IMR-90 (cell line): ENCODE results near the gene MORC1. TPM values are rescaled to one million over a fixed set of nuclear protein-coding genes. Genes with fewer than 3 reads are reported as not detected.

Source experiments
- ATAC-seq: fragments of 200-7000 bp; cut with Tn5 transposase; 2 replicates; pipeline ENCODE4 v1.9.1; 2020; ENCODE audit warnings: low read depth, mild to moderate bottlenecking, moderate library complexity
- BruUV-seq: library from RNA; stranded (reverse); fragments of 400-500 nt; replicated peaks from 2 replicates; lab custom pipeline; 2021; lab: Mats Ljungman, UMichigan
- CTCF ChIA-PET: fragments of 300-600 bp; formaldehyde crosslinking; extraction: SDS; loops from one replicate; lab custom pipeline; 2021; ENCODE audit warnings: antibody characterized with exemption; lab: Yijun Ruan, JAX
- POLR2A ChIA-PET: fragments of 300-600 bp; sonication (Branson Sonifier 250); formaldehyde crosslinking; loops from one replicate; lab custom pipeline; 2022; ENCODE audit warnings: antibody characterized with exemption; ENCODE audit not compliant: unreplicated experiment; lab: Charles Lee
- DNase-seq: peaks from one replicate; pipeline ENCODE4 v3.0.0; 2013
- H2AFZ ChIP-seq: replicated peaks from 2 replicates; pipeline ENCODE3; 2013; ENCODE audit warnings: low read length, mild to moderate bottlenecking; ENCODE audit not compliant: poor library complexity
- H2AK5ac ChIP-seq: 2 replicates; pipeline ENCODE4 v1.6.1; 2013; ENCODE audit warnings: low read depth, low read length, inconsistent platforms
- H2AK9ac ChIP-seq: replicated peaks from 2 replicates; pipeline ENCODE3; 2013; ENCODE audit warnings: mild to moderate bottlenecking, low read depth, low read length, moderate library complexity; ENCODE audit not compliant: poor library complexity
- H2BK120ac ChIP-seq: 2 replicates; pipeline ENCODE4 v1.6.1; 2013; ENCODE audit warnings: low read depth, low read length, inconsistent platforms
- H2BK15ac ChIP-seq: 3 replicates; pipeline ENCODE4 v1.6.1; 2013; ENCODE audit warnings: low read depth, low read length, inconsistent platforms
- H2BK20ac ChIP-seq: 2 replicates; pipeline ENCODE4 v1.6.1; 2013; ENCODE audit warnings: low read depth, mild to moderate bottlenecking, inconsistent platforms, low read length, moderate library complexity
- H2BK5ac ChIP-seq: 2 replicates; pipeline ENCODE4 v1.6.1; 2013; ENCODE audit warnings: mild to moderate bottlenecking, low read depth, low read length, inconsistent platforms; ENCODE audit not compliant: poor library complexity, severe bottlenecking
- H3K14ac ChIP-seq: replicated peaks from 2 replicates; pipeline ENCODE4 v1.6.1; 2013; ENCODE audit warnings: low read depth, low read length, inconsistent platforms
- H3K18ac ChIP-seq: 2 replicates; pipeline ENCODE4 v1.6.1; 2013; ENCODE audit warnings: low read depth, low read length, control low read depth
- H3K23ac ChIP-seq: 2 replicates; pipeline ENCODE4 v1.6.1; 2013; ENCODE audit warnings: low read depth, low read length, inconsistent platforms
- H3K27ac ChIP-seq: 2 replicates; pipeline ENCODE4 v1.5.1; 2013; ENCODE audit warnings: mild to moderate bottlenecking, control low read depth, low read length; ENCODE audit not compliant: insufficient read depth
- H3K27me3 ChIP-seq: 2 replicates; pipeline ENCODE4 v1.6.1; 2013; ENCODE audit warnings: low read length; ENCODE audit not compliant: control insufficient read depth, insufficient read depth
- H3K36me3 ChIP-seq: 2 replicates; pipeline ENCODE4 v1.6.1; 2013; ENCODE audit warnings: low read length, mixed read lengths; ENCODE audit not compliant: control insufficient read depth, insufficient read depth
- H3K4ac ChIP-seq: 2 replicates; pipeline ENCODE4 v1.6.1; 2013; ENCODE audit warnings: low read depth, low read length, inconsistent platforms
- H3K4me1 ChIP-seq: 2 replicates; pipeline ENCODE4 v1.6.1; 2013; ENCODE audit warnings: low read length, mixed read lengths; ENCODE audit not compliant: control insufficient read depth, insufficient read depth
- H3K4me2 ChIP-seq: 2 replicates; pipeline ENCODE4 v1.6.1; 2013; ENCODE audit warnings: low read depth, mild to moderate bottlenecking, control low read depth, low read length, moderate library complexity
- H3K4me3 ChIP-seq: 2 replicates; pipeline ENCODE4 v1.5.1; 2013; ENCODE audit warnings: low read depth, mild to moderate bottlenecking, control low read depth, low read length, moderate library complexity; ENCODE audit not compliant: insufficient read depth
- H3K56ac ChIP-seq: 2 replicates; pipeline ENCODE4 v1.6.1; 2013; ENCODE audit warnings: low read length, inconsistent platforms; ENCODE audit not compliant: insufficient read depth; ENCODE audit errors: extremely low read depth
- H3K79me1 ChIP-seq, 2 experiments: 2 replicates each; pipeline ENCODE4 v1.6.1; 2013; ENCODE audit warnings: low read length in 2 of 2, inconsistent platforms in 1 of 2, low read depth in 1 of 2
- H3K9ac ChIP-seq: 2 replicates; pipeline ENCODE4 v1.6.1; 2013; ENCODE audit warnings: low read depth, low read length, control low read depth
- H3K9me1 ChIP-seq: 2 replicates; pipeline ENCODE4 v1.6.1; 2013; ENCODE audit warnings: low read length, inconsistent platforms; ENCODE audit not compliant: insufficient read depth
- H3K9me3 ChIP-seq: 2 replicates; pipeline ENCODE4 v1.6.1; 2013; ENCODE audit warnings: low read length; ENCODE audit not compliant: control insufficient read depth, insufficient read depth
- H4K20me1 ChIP-seq: 2 replicates; pipeline ENCODE4 v1.6.1; 2013; ENCODE audit warnings: low read length, inconsistent platforms; ENCODE audit not compliant: insufficient read depth
- H4K5ac ChIP-seq: 2 replicates; pipeline ENCODE4 v1.6.1; 2013; ENCODE audit warnings: mild to moderate bottlenecking, low read depth, low read length, control low read depth
- H4K8ac ChIP-seq, 2 experiments: 2 replicates each; pipeline ENCODE4 v1.6.1; 2013; ENCODE audit warnings: low read depth in 2 of 2, low read length in 2 of 2, control low read depth in 1 of 2, inconsistent platforms in 1 of 2
- H4K91ac ChIP-seq: 2 replicates; pipeline ENCODE4 v1.6.1; 2013; ENCODE audit warnings: low read depth, low read length, inconsistent platforms; ENCODE audit not compliant: insufficient read depth
- BHLHE40 ChIP-seq: fragments of 150-350 bp; IDR thresholded peaks from 2 replicates; pipeline ENCODE4 v1.6.1; 2016; ENCODE audit warnings: mild to moderate bottlenecking, low read depth, low read length
- CEBPB ChIP-seq: IDR thresholded peaks from 2 replicates; pipeline ENCODE4 v1.6.1; 2012; ENCODE audit warnings: low read depth, low read length, improper control_type of control experiment
- CHD1 ChIP-seq: IDR thresholded peaks from 2 replicates; pipeline ENCODE4 v1.6.1; 2012; ENCODE audit warnings: low read depth, low read length, improper control_type of control experiment
- CTCF ChIP-seq: conservative IDR thresholded peaks from 2 replicates; pipeline ENCODE4 v1.5.1; 2012; ENCODE audit warnings: mild to moderate bottlenecking, low read depth, low read length, improper control_type of control experiment
- ELK1 ChIP-seq: fragments of 150-350 bp; IDR thresholded peaks from 2 replicates; pipeline ENCODE4 v1.6.1; 2016; ENCODE audit warnings: low read depth, mild to moderate bottlenecking, low read length, moderate library complexity, borderline replicate concordance
- FOS ChIP-seq: fragments of 150-350 bp; IDR thresholded peaks from 2 replicates; pipeline ENCODE4 v1.6.1; 2016; ENCODE audit warnings: low read depth, low read length
- MAFK ChIP-seq: IDR thresholded peaks from 2 replicates; pipeline ENCODE4 v1.6.1; 2012; ENCODE audit warnings: low read depth, low read length, improper control_type of control experiment
- MAZ ChIP-seq: IDR thresholded peaks from 2 replicates; pipeline ENCODE4 v1.6.1; 2012; ENCODE audit warnings: low read depth, mild to moderate bottlenecking, low read length, improper control_type of control experiment, moderate library complexity, borderline replicate concordance
- MXI1 ChIP-seq: IDR thresholded peaks from 2 replicates; pipeline ENCODE4 v1.6.1; 2012; ENCODE audit warnings: low read depth, mild to moderate bottlenecking, low read length, moderate library complexity, borderline replicate concordance
- NFE2L2 ChIP-seq: fragments of 150-350 bp; IDR thresholded peaks from 2 replicates; pipeline ENCODE4 v1.6.1; 2016; ENCODE audit warnings: low read depth, mild to moderate bottlenecking, low read length
- POLR2A ChIP-seq: IDR thresholded peaks from 2 replicates; pipeline ENCODE4 v1.6.1; 2012; ENCODE audit warnings: mild to moderate bottlenecking, low read depth, low read length
- RAD21 ChIP-seq: IDR thresholded peaks from 2 replicates; pipeline ENCODE4 v1.6.1; 2012; ENCODE audit warnings: low read length, improper control_type of control experiment
- RCOR1 ChIP-seq: IDR thresholded peaks from 2 replicates; pipeline ENCODE4 v1.6.1; 2012; ENCODE audit warnings: mild to moderate bottlenecking, low read length, improper control_type of control experiment; ENCODE audit not compliant: insufficient replicate concordance
- RFX5 ChIP-seq: IDR thresholded peaks from 2 replicates; pipeline ENCODE4 v1.8.0; 2012; ENCODE audit warnings: low read depth, mild to moderate bottlenecking, low read length, moderate library complexity
- SMC3 ChIP-seq: fragments of 150-350 bp; IDR thresholded peaks from 2 replicates; pipeline ENCODE4 v1.6.1; 2016; ENCODE audit warnings: low read depth, mild to moderate bottlenecking, antibody characterized with exemption, low read length, moderate library complexity
- USF2 ChIP-seq: fragments of 150-350 bp; IDR thresholded peaks from 2 replicates; pipeline ENCODE4 v1.6.1; 2017; ENCODE audit warnings: mild to moderate bottlenecking, antibody characterized with exemption, low read length, low read depth
- WGBS, 2 experiments: methylation state at CpG; one replicate each; pipeline versions ENCODE4 v1.1.5 to v1.1.7; 2013; ENCODE audit warnings: missing lambda C conversion rate in 2 of 2; ENCODE audit not compliant: insufficient read length in 1 of 2; ENCODE audit errors: extremely low coverage in 2 of 2; 5-methylcytosine and 5-hydroxymethylcytosine counted together
- dilution Hi-C: fragments of 300-500 bp; cut with HindIII; formaldehyde crosslinking; loops from one replicate; pipeline ENCODE4 v1.14.3; 2018; ENCODE audit warnings: low sequenced_read_pairs; ENCODE audit not compliant: unreplicated experiment
- in situ Hi-C: fragments of 300-500 bp; cut with MboI; formaldehyde crosslinking; loops from 3 replicates; pipeline ENCODE4 v1.14.3; 2019; ENCODE audit warnings: low sequenced_read_pairs, inconsistent platforms, mixed read lengths
- intact Hi-C: fragments of 100-400 bp; cut with micrococcal nuclease; formaldehyde crosslinking; loops from 2 replicates; pipeline ENCODE4 v1.10.0; 2022
- polyA plus RNA-seq, 3 experiments: library from polyadenylated mRNA; depleted of rRNA; stranded (reverse); fragments of >200 nt; gene quantifications; 2 replicates each; pipeline ENCODE4 v1.2.3, GENCODE V29; 2012; ENCODE audit warnings: low replicate concordance in 1 of 3
- total RNA-seq: library from RNA; depleted of rRNA; stranded (reverse); fragments of >200 nt; gene quantifications from 2 replicates; pipeline ENCODE4 v1.2.3, GENCODE V29; 2012

Gene MORC1
- total and polyA plus RNA-seq, 2 of the 4 experiments (the other 2 are of a cell fraction) = not detected

GRCh38 chr3:109021556-109021955 lies 96.4 kb downstream of the MORC1 start:
- ATAC-seq = no peak
- Histone ChIP-seq H2BK15ac (no peak overlapping the region), H2BK20ac (no peak overlapping the region), H3K27me3 (no peaks in the 10 kb centered on the region), H3K18ac (no peak overlapping the region), H3K14ac (no peak overlapping the region), H3K9me3 (no peaks in the 10 kb centered on the region), H4K5ac (no peak overlapping the region), H3K36me3 (no peaks in the 10 kb centered on the region), H2AFZ (no peak overlapping the region), H2AK9ac (no peak overlapping the region), H3K79me1 (no peaks in the 10 kb centered on the region), H2BK120ac (no peak overlapping the region), H3K4ac (no peak overlapping the region), H3K9me1 (no peaks in the 10 kb centered on the region), H3K4me2 (no peak overlapping the region), H4K8ac (no peak overlapping the region), H3K27ac (no peak overlapping the region), H4K20me1 (no peaks in the 10 kb centered on the region), H2AK5ac (no peak overlapping the region), H3K9ac (no peak overlapping the region), H3K56ac (no peak overlapping the region), H4K91ac (no peak overlapping the region), H3K4me3 (no peak overlapping the region), H3K23ac (no peak overlapping the region), H3K4me1 (no peaks in the 10 kb centered on the region), H2BK5ac (no peak overlapping the region)
- in situ Hi-C loops = no loop called here
- no TSS peak for BruUV-seq
- CTCF ChIA-PET = no interaction called here
- intact Hi-C loops = no loop called here
- no peak for DNase-seq
- WGBS, 2 experiments = 40% methylated on average over 1 of the region's 1 CpG; no CpG with 5 or more reads in 1 of the 2 experiments
- POLR2A ChIA-PET = interaction anchor here (0.6 kb wide), 1 partner anchor 75 kb away, joined by 14 read pairs; no protein-coding TSS in a partner anchor
- TF ChIP-seq CEBPB (no peak), RCOR1 (no peak), RAD21 (no peak), USF2 (no peak), MAZ (no peak), SMC3 (no peak), FOS (no peak), BHLHE40 (no peak), NFE2L2 (no peak), RFX5 (no peak), CHD1 (no peak), POLR2A (no peak), MAFK (no peak), MXI1 (no peak), CTCF (no peak), ELK1 (no peak)
- dilution Hi-C loops = no loop called here
